Islet of Langerhans (tissue), 1 donor: Measurements from ENCODE around the gene MARVELD2.

ENCODE experiments used
- FAIRE-seq: peaks from one replicate; lab custom pipeline; 2011; peaks lifted over from hg19 to GRCh38; lab: Jason Lieb, UNC

MARVELD2 gene

DNA sequence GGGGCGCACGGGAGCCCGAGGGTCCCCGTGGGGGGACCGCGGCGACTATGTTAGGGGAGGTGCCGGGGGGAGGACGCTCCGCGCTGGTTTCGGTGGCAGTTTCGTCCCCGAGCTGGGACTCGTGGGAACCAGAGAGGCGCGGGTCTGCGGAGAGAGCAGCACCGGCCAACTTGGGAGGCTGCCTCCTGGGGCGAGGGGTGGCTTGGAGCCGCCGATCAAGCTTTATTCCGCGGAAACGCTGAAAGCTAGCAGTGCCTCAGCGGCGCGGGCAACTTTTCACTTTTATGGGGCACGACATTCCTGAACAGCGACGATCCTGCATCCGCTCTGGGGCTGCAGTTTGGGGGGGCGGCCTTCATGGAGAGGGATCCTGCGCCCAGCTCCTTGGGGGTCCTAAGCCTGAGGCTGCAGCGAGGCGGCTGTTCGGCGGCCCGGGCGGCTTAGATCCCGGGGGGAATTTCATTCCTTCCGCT, 78.0 kb downstream of the MARVELD2 start:
- no peak for FAIRE-seq

DNA sequence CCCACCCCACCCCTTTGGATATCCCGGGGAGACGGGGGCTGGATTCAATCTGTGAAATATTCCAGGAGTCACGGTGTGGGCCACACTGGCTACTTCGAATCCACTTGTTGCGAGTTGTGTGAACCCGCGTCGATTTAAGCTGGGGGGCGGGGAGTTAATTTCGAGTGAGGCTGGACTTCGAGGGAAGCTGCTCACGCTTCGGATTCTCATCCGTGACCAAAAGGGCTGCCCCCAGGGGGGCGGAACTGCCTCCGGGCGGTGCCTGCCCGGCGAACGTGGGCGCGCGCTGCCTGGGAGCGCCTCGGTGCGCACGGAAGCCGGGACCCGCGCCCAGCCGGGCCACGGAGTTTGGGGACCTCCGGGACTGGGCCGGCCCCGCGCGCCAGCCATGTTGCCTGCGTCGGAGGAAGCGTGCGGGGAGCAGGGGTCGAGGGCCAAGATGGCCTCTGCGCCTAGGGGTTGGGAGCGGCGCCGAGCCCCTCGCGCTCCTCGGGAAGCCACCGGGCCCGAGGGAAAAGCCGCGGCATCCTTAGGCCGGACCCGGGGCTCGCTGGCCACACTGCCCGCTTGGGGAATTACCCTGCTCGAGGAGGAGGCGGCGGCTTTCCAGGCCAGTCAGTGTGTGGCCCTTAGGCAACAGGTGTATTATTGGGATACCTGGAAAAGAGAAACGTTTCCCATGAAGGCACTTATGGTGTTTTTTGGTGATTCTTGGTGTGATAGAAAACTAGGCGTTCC, 78.6 kb downstream of the MARVELD2 start:
- FAIRE-seq, result no peak
